Mesendoderm (in vitro differentiated cells): Measurements from ENCODE around the gene GRHL3.

ENCODE experiments used
- DNase-seq: peaks from one replicate; pipeline ENCODE4 v3.0.0; 2013
- H2AK5ac ChIP-seq: 2 replicates; pipeline ENCODE4 v1.6.1; 2013; ENCODE audit warnings: low read length, inconsistent platforms
- H2BK120ac ChIP-seq: 2 replicates; pipeline ENCODE4 v1.6.1; 2013; ENCODE audit warnings: low read depth, mild to moderate bottlenecking, low read length, moderate library complexity, mixed read lengths
- H2BK15ac ChIP-seq: replicated peaks from 2 replicates; pipeline ENCODE4 v1.6.1; 2013; ENCODE audit warnings: low read depth, mild to moderate bottlenecking, moderate library complexity
- H2BK5ac ChIP-seq: 2 replicates; pipeline ENCODE4 v1.6.1; 2013; ENCODE audit warnings: low read length, inconsistent platforms
- H3K18ac ChIP-seq: 2 replicates; pipeline ENCODE4 v1.6.1; 2013; ENCODE audit warnings: mild to moderate bottlenecking, low read length, mixed read lengths
- H3K23ac ChIP-seq: one replicate; pipeline ENCODE4 v1.6.1; 2013; ENCODE audit warnings: low read length
- H3K27ac ChIP-seq: 2 replicates; pipeline ENCODE4 v1.5.1; 2013; ENCODE audit warnings: low read depth, mild to moderate bottlenecking, inconsistent platforms, low read length, moderate library complexity
- H3K27me3 ChIP-seq: 2 replicates; pipeline ENCODE4 v1.6.1; 2013; ENCODE audit warnings: low read length, control low read depth, mild to moderate bottlenecking, inconsistent platforms; ENCODE audit not compliant: insufficient read depth, poor library complexity
- H3K36me3 ChIP-seq: 2 replicates; pipeline ENCODE4 v1.6.1; 2013; ENCODE audit warnings: low read length, inconsistent platforms; ENCODE audit not compliant: control insufficient read depth, insufficient read depth
- H3K4ac ChIP-seq: one replicate; pipeline ENCODE4 v1.6.1; 2013; ENCODE audit warnings: low read depth, mild to moderate bottlenecking, low read length, moderate library complexity
- H3K4me1 ChIP-seq: 2 replicates; pipeline ENCODE4 v1.6.1; 2013; ENCODE audit warnings: low read depth, low read length, inconsistent platforms; ENCODE audit not compliant: control insufficient read depth
- H3K4me2 ChIP-seq: 2 replicates; pipeline ENCODE4 v1.6.1; 2013; ENCODE audit warnings: low read length
- H3K4me3 ChIP-seq: 2 replicates; pipeline ENCODE4 v1.5.1; 2013; ENCODE audit warnings: mild to moderate bottlenecking, low read length
- H3K56ac ChIP-seq: one replicate; pipeline ENCODE4 v1.6.1; 2013; ENCODE audit warnings: low read length
- H3K79me1 ChIP-seq: 2 replicates; pipeline ENCODE4 v1.6.1; 2013; ENCODE audit warnings: low read length, inconsistent platforms
- H3K79me2 ChIP-seq: 2 replicates; pipeline ENCODE4 v1.6.1; 2013; ENCODE audit warnings: mild to moderate bottlenecking, low read length; ENCODE audit not compliant: control insufficient read depth, insufficient read depth
- H3K9ac ChIP-seq: 2 replicates; pipeline ENCODE4 v1.6.1; 2013; ENCODE audit warnings: low read length, inconsistent platforms
- H4K5ac ChIP-seq: one replicate; pipeline ENCODE4 v1.6.1; 2013; ENCODE audit warnings: low read length
- H4K8ac ChIP-seq: one replicate; pipeline ENCODE4 v1.6.1; 2013; ENCODE audit warnings: low read depth, mild to moderate bottlenecking, control low read depth, low read length, moderate library complexity
- WGBS: extraction: QIAGEN DNeasy Blood & Tissue Kit; methylation state at CpG from one replicate; pipeline ENCODE4 v1.1.7; 2013; ENCODE audit warnings: low lambda C conversion rate, missing lambda C conversion rate; ENCODE audit not compliant: insufficient coverage; ENCODE audit errors: extremely low coverage; 5-methylcytosine and 5-hydroxymethylcytosine counted together

Gene GRHL3

DNA sequence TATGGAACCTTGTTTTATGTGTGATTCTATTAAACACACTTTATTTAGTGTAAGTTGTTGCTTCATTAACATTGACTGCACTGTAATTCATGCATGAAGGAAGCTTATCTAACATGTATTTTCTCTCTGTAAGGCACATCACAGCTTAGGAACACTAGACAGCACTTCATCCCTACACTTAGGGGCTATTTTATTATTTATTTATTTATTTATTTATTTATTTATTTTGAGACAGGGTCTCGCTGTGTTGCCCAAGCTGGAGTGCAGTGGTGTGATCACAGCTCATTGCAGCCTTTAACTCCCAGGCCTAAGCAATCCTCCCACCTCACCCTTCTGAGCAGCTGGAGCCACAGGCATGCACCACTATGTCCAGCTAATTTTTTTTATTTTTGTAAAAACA, 30.7 kb upstream of the GRHL3 start:
- no CpG with 5 or more reads among the region's 1 CpG for WGBS
- no peaks in the 10 kb centered on the region for H3K79me1 ChIP-seq
- no peak overlapping the region for H2BK15ac ChIP-seq
- no peak overlapping the region for H3K4ac ChIP-seq
- H4K5ac ChIP-seq, result no peak overlapping the region
- no peak overlapping the region for H2BK120ac ChIP-seq
- no peak overlapping the region for H2BK5ac ChIP-seq
- no peaks in the 10 kb centered on the region for H3K36me3 ChIP-seq
- no peak for DNase-seq
- H3K79me2 ChIP-seq, result no peaks in the 10 kb centered on the region
- no peak overlapping the region for H3K23ac ChIP-seq
- H3K4me1 ChIP-seq, result no peaks in the 10 kb centered on the region
- no peak overlapping the region for H3K9ac ChIP-seq
- H4K8ac ChIP-seq, result no peak overlapping the region
- H3K27me3 ChIP-seq, result no peaks in the 10 kb centered on the region
- H3K27ac ChIP-seq, result no peak overlapping the region
- no peak overlapping the region for H3K4me2 ChIP-seq
- H3K4me3 ChIP-seq, result no peak overlapping the region
- H2AK5ac ChIP-seq, result no peak overlapping the region
- no peak overlapping the region for H3K18ac ChIP-seq
- H3K56ac ChIP-seq, result no peak overlapping the region

GRCh38 chr1:24289937-24290595, 29.1 kb upstream of the GRHL3 start:
- no peak overlapping the region for H3K9ac ChIP-seq
- H3K27me3 ChIP-seq, result no peaks in the 10 kb centered on the region
- H3K56ac ChIP-seq, result no peak overlapping the region
- H2AK5ac ChIP-seq, result no peak overlapping the region
- no peak overlapping the region for H3K4ac ChIP-seq
- WGBS, result no CpG with 5 or more reads among the region's 15 CpGs
- H2BK5ac ChIP-seq, result no peak overlapping the region
- no peak overlapping the region for H3K23ac ChIP-seq
- H3K4me2 ChIP-seq, result no peak overlapping the region
- H3K4me3 ChIP-seq, result no peak overlapping the region
- H4K8ac ChIP-seq, result no peak overlapping the region
- H3K79me2 ChIP-seq, result no peaks in the 10 kb centered on the region
- peaks cover 6% of the 10 kb centered on the region for H3K4me1 ChIP-seq
- no peaks in the 10 kb centered on the region for H3K36me3 ChIP-seq
- H4K5ac ChIP-seq, result no peak overlapping the region
- no peak for DNase-seq
- H2BK15ac ChIP-seq, result no peak overlapping the region
- no peak overlapping the region for H2BK120ac ChIP-seq
- no peak overlapping the region for H3K18ac ChIP-seq
- no peak overlapping the region for H3K27ac ChIP-seq
- H3K79me1 ChIP-seq, result no peaks in the 10 kb centered on the region

GRCh38 chr1:24290933-24291487, 28.1 kb upstream of the GRHL3 start:
- H3K18ac ChIP-seq, result no peak overlapping the region
- no peak for DNase-seq
- no peak overlapping the region for H3K4me3 ChIP-seq
- no peak overlapping the region for H2AK5ac ChIP-seq
- H3K27ac ChIP-seq, result no peak overlapping the region
- H3K4me1 ChIP-seq, result peaks cover 6% of the 10 kb centered on the region
- no peaks in the 10 kb centered on the region for H3K79me2 ChIP-seq
- WGBS, result no CpG with 5 or more reads among the region's 8 CpGs
- no peaks in the 10 kb centered on the region for H3K36me3 ChIP-seq
- no peak overlapping the region for H2BK120ac ChIP-seq
- no peak overlapping the region for H3K4ac ChIP-seq
- no peak overlapping the region for H3K4me2 ChIP-seq
- H2BK15ac ChIP-seq, result no peak overlapping the region
- peak overlapping the region; percentile 86 for H3K23ac ChIP-seq
- H3K79me1 ChIP-seq, result no peaks in the 10 kb centered on the region
- no peak overlapping the region for H3K9ac ChIP-seq
- H4K5ac ChIP-seq, result no peak overlapping the region
- H3K27me3 ChIP-seq, result no peaks in the 10 kb centered on the region
- H4K8ac ChIP-seq, result no peak overlapping the region
- no peak overlapping the region for H3K56ac ChIP-seq
- H2BK5ac ChIP-seq, result no peak overlapping the region

- WGBS, result no CpG with 5 or more reads among the region's 4 CpGs
Observed at GRCh38 chr1:24292103-24292502, 27.1 kb upstream of the GRHL3 start.

DNA sequence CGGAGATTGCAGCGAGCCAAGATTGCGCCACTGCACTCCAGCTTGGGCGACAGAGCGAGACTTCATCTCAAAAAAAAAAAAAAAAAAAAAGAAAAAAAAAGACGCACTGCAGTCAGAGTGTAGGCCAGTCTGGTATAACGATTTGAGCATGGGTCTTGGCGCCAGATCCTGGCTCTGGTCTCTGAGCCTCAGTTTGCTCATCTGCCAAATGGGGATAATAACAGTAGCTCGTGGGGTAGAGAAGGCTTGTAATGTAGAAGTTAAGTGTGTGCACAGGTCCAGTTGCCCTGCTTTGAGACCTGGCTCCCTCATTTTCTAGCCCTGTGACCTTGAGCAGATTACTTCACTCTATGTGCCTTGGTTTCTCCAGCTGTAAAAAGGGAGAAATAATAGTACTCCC, 26.3 kb upstream of the GRHL3 start:
- Histone ChIP-seq H3K23ac (no peak overlapping the region), H4K8ac (no peak overlapping the region), H2BK120ac (no peak overlapping the region), H3K4ac (no peak overlapping the region), H3K18ac (no peak overlapping the region), H3K27me3 (no peaks in the 10 kb centered on the region), H3K56ac (no peak overlapping the region), H2BK15ac (no peak overlapping the region), H3K4me1 (peaks cover 6% of the 10 kb centered on the region), H3K79me1 (no peaks in the 10 kb centered on the region), H3K4me2 (no peak overlapping the region), H4K5ac (no peak overlapping the region), H2BK5ac (no peak overlapping the region), H3K27ac (no peak overlapping the region), H3K4me3 (no peak overlapping the region), H3K36me3 (no peaks in the 10 kb centered on the region), H3K79me2 (no peaks in the 10 kb centered on the region), H2AK5ac (no peak overlapping the region), H3K9ac (no peak overlapping the region)
- no peak for DNase-seq
- WGBS, result no CpG with 5 or more reads among the region's 9 CpGs

More at GRCh38 chr1:24292103-24292502, 27.1 kb upstream of the GRHL3 start:
- H3K79me2 ChIP-seq, result no peaks in the 10 kb centered on the region
- H2AK5ac ChIP-seq, result no peak overlapping the region
- no peak for DNase-seq
- H2BK120ac ChIP-seq, result no peak overlapping the region
- H3K4me1 ChIP-seq, result peaks cover 6% of the 10 kb centered on the region
- H3K27me3 ChIP-seq, result no peaks in the 10 kb centered on the region
- H3K4ac ChIP-seq, result no peak overlapping the region
- no peak overlapping the region for H3K18ac ChIP-seq
- no peak overlapping the region for H4K5ac ChIP-seq
- H4K8ac ChIP-seq, result no peak overlapping the region
- no peak overlapping the region for H3K23ac ChIP-seq
- H3K79me1 ChIP-seq, result no peaks in the 10 kb centered on the region
- no peak overlapping the region for H3K4me2 ChIP-seq
- H3K56ac ChIP-seq, result no peak overlapping the region
- no peaks in the 10 kb centered on the region for H3K36me3 ChIP-seq
- no peak overlapping the region for H3K9ac ChIP-seq
- H2BK15ac ChIP-seq, result no peak overlapping the region
- H3K27ac ChIP-seq, result no peak overlapping the region
- no peak overlapping the region for H3K4me3 ChIP-seq
- no peak overlapping the region for H2BK5ac ChIP-seq
